Panc1 (cell line): Measurements from ENCODE around the gene SRSF7. TPM values are rescaled to one million over a fixed set of nuclear protein-coding genes. Genes with fewer than 3 reads are reported as not detected.

Source experiments
- ATAC-seq: fragments of 200-7000 bp; cut with Tn5 transposase; 2 replicates; pipeline ENCODE4 v1.9.1; 2020; ENCODE audit warnings: mild to moderate bottlenecking, moderate library complexity
- BruUV-seq: library from RNA; stranded (reverse); fragments of 400-500 nt; replicated peaks from 2 replicates; lab custom pipeline; 2021; lab: Mats Ljungman, UMichigan
- CTCF ChIA-PET: fragments of 300-600 bp; sonication (Branson Sonifier 250); formaldehyde crosslinking; loops from one replicate; lab custom pipeline; 2022; ENCODE audit warnings: antibody characterized with exemption; lab: Charles Lee
- POLR2A ChIA-PET: fragments of 300-600 bp; sonication (Branson Sonifier 250); formaldehyde crosslinking; loops from one replicate; lab custom pipeline; 2022; ENCODE audit warnings: antibody characterized with exemption; lab: Charles Lee
- DNase-seq: peaks from one replicate; pipeline ENCODE4 v3.0.0-alpha.2; 2010; ENCODE audit warnings: low read depth, low spot score
- H3K27ac ChIP-seq: 2 replicates; pipeline ENCODE4 v1.5.1; 2011; ENCODE audit warnings: mild to moderate bottlenecking, low read length, inconsistent platforms
- H3K27me3 ChIP-seq: fragments of 200-500 bp; sonication (Bioruptor generic); 2 replicates; pipeline ENCODE4 v1.6.0; 2014; ENCODE audit warnings: low read length, inconsistent platforms; ENCODE audit not compliant: control insufficient read depth, insufficient read depth
- H3K36me3 ChIP-seq: fragments of 200-500 bp; sonication (Bioruptor generic); 2 replicates; pipeline ENCODE4 v1.5.1; 2014; ENCODE audit warnings: inconsistent platforms, mild to moderate bottlenecking, low read length, moderate library complexity; ENCODE audit not compliant: control insufficient read depth, insufficient read depth
- H3K4me1 ChIP-seq: 2 replicates; pipeline ENCODE4 v1.5.1; 2011; ENCODE audit warnings: inconsistent platforms, mild to moderate bottlenecking, low read length, moderate library complexity; ENCODE audit not compliant: control insufficient read depth, insufficient read depth
- H3K4me3 ChIP-seq, 2 experiments: 2 replicates each; pipeline ENCODE4 v1.5.1; 2011 to 2012; ENCODE audit warnings: low read depth in 2 of 2, low read length in 2 of 2, mild to moderate bottlenecking in 2 of 2, inconsistent platforms in 1 of 2, moderate library complexity in 1 of 2
- H3K9me3 ChIP-seq: fragments of 200-500 bp; sonication (Bioruptor generic); 2 replicates; pipeline ENCODE4 v1.5.1; 2014; ENCODE audit warnings: low read depth, mild to moderate bottlenecking, inconsistent platforms, low read length, moderate library complexity; ENCODE audit not compliant: control insufficient read depth, insufficient read depth
- CTCF ChIP-seq: fragments of 450-650 bp; IDR thresholded peaks from 2 replicates; pipeline ENCODE4 v1.5.1; 2017; ENCODE audit warnings: mild to moderate bottlenecking
- POLR2AphosphoS5 ChIP-seq: IDR thresholded peaks from 2 replicates; pipeline ENCODE4 v1.6.1; 2012; ENCODE audit warnings: mild to moderate bottlenecking, low read depth, low read length, moderate library complexity
- REST ChIP-seq, 2 experiments: IDR thresholded peaks; 2 replicates each; pipeline ENCODE4 v1.6.1; 2011 to 2012; ENCODE audit warnings: low read depth in 2 of 2, control low read depth in 1 of 2, low read length in 1 of 2, mild to moderate bottlenecking in 1 of 2, moderate library complexity in 1 of 2; ENCODE audit not compliant: insufficient read depth in 1 of 2
- SIN3A ChIP-seq: IDR thresholded peaks from 2 replicates; pipeline ENCODE4 v1.6.1; 2012; ENCODE audit warnings: low read depth, mild to moderate bottlenecking, low read length, moderate library complexity, borderline replicate concordance; ENCODE audit not compliant: insufficient read depth
- TCF7L2 ChIP-seq: IDR thresholded peaks from 2 replicates; pipeline ENCODE4 v1.6.1; 2011; ENCODE audit warnings: mild to moderate bottlenecking, low read depth, low read length, inconsistent platforms
- in situ Hi-C: cut with HindIII; loops from 2 replicates; pipeline ENCODE4 v1.10.0; 2016; ENCODE audit warnings: low sequenced_read_pairs, low pct_unique_long_range_greater_than_20kb
- intact Hi-C: fragments of 100-400 bp; cut with micrococcal nuclease; formaldehyde crosslinking; loops from one replicate; pipeline ENCODE4 v1.10.0; 2022; ENCODE audit not compliant: unreplicated experiment
- total RNA-seq: library from RNA; stranded (reverse); gene quantifications from one replicate; pipeline ENCODE4 v1.2.1, GENCODE V29; 2021; ENCODE audit not compliant: unreplicated experiment

The SRSF7 gene
- total RNA-seq, 1 experiment from 2014 or later, result 220 TPM

- intact Hi-C loops, result loop anchor here (5.0 kb wide), 1 partner anchor 204 kb away; no protein-coding TSS in a partner anchor
- no peak overlapping the region for H3K27ac ChIP-seq
- BruUV-seq, result no TSS peak
- peaks cover 27% of the 10 kb centered on the region for H3K36me3 ChIP-seq
- H3K27me3 ChIP-seq, result no peaks in the 10 kb centered on the region
- H3K4me3 ChIP-seq, result no peak overlapping the region
- no peak for TF ChIP-seq TCF7L2
- peak; percentile 78 for TF ChIP-seq CTCF
- TF ChIP-seq POLR2AphosphoS5, result peak; percentile 36; the same call in 1 of the 2 replicates
- TF ChIP-seq SIN3A, result no peak
- no peak for TF ChIP-seq REST (IDR thresholded peaks at IDR 0.05; ENCODE audit: insufficient read depth in 1 of 2, low read depth in 2 of 2, low read length in 1 of 2)
- peaks cover 22% of the 10 kb centered on the region for H3K4me1 ChIP-seq
- no peaks in the 10 kb centered on the region for H3K9me3 ChIP-seq
- POLR2A ChIA-PET, result no interaction called here
- in situ Hi-C loops, result loop anchor here (25.0 kb wide), 1 partner anchor 154 kb away; no protein-coding TSS in a partner anchor
- DNase-seq (no peak), ATAC-seq (peak; percentile 69)
- CTCF ChIA-PET, result interaction anchor here (0.5 to 1.7 kb wide), 2 partner anchors 159 to 467 kb away, joined by 3 to 6 read pairs; no protein-coding TSS in a partner anchor
Measured at GRCh38 chr2:38740851-38741731, 10.1 kb downstream of the SRSF7 start.

GRCh38 chr2:38739524-38739923 is 11.6 kb downstream of the SRSF7 start:
- no peaks in the 10 kb centered on the region for H3K27me3 ChIP-seq
- H3K4me1 ChIP-seq, result peaks cover 20% of the 10 kb centered on the region
- in situ Hi-C loops (loop anchor here (25.0 kb wide), 1 partner anchor 152 kb away; no protein-coding TSS in a partner anchor), intact Hi-C loops (no loop called here)
- ATAC-seq (no peak), DNase-seq (no peak)
- no peaks in the 10 kb centered on the region for H3K9me3 ChIP-seq
- no peak for TF ChIP-seq SIN3A
- no TSS peak for BruUV-seq
- H3K27ac ChIP-seq, result no peak overlapping the region
- peaks cover 14% of the 10 kb centered on the region for H3K36me3 ChIP-seq
- H3K4me3 ChIP-seq, result no peak overlapping the region
- ChIA-PET POLR2A (no interaction called here), CTCF (no interaction called here)
